Neural progenitor cell (in vitro differentiated cells): ENCODE data around the gene RTN4RL2.

Source experiments
- EZH2 ChIP-seq: fragments of 200-600 bp; sonication (generic); IDR thresholded peaks from 2 replicates; pipeline ENCODE4 v1.6.1; 2017; ENCODE audit warnings: antibody characterized with exemption, mild to moderate bottlenecking, moderate library complexity
- EZH2phosphoT487 ChIP-seq: fragments of 200-600 bp; sonication (generic); IDR thresholded peaks from 2 replicates; pipeline ENCODE4 v1.6.1; 2017; ENCODE audit warnings: antibody characterized with exemption
- TF ChIP-seq, protein P1 (sequence below): fragments of 200-600 bp; sonication (generic); IDR thresholded peaks from 2 replicates; pipeline ENCODE4 v1.5.1; 2017; ENCODE audit warnings: antibody characterized with exemption, mild to moderate bottlenecking

DNA sequence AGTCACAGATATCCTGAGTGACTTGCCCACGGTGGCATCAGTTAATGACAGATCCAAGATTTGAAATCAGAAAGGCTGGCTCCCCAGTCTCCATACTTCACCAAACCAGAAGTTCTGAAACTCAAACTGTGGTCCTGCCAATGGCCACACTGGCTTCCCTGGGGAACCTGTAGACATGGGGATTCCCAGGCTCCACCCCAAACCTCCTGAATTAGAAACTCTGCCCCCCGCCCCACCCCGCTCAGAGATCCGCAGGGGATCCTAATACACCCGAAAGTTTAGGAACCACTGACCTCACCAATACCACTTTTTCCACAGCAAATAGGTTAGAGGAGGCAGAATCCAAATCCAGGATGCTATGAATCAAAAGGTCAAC lies 15.3 kb downstream of the RTN4RL2 start:
- no peak for TF ChIP-seq EZH2phosphoT487
- TF ChIP-seq, protein P1, sequence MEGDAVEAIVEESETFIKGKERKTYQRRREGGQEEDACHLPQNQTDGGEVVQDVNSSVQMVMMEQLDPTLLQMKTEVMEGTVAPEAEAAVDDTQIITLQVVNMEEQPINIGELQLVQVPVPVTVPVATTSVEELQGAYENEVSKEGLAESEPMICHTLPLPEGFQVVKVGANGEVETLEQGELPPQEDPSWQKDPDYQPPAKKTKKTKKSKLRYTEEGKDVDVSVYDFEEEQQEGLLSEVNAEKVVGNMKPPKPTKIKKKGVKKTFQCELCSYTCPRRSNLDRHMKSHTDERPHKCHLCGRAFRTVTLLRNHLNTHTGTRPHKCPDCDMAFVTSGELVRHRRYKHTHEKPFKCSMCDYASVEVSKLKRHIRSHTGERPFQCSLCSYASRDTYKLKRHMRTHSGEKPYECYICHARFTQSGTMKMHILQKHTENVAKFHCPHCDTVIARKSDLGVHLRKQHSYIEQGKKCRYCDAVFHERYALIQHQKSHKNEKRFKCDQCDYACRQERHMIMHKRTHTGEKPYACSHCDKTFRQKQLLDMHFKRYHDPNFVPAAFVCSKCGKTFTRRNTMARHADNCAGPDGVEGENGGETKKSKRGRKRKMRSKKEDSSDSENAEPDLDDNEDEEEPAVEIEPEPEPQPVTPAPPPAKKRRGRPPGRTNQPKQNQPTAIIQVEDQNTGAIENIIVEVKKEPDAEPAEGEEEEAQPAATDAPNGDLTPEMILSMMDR: no peak
- TF ChIP-seq EZH2: no peak
